Pons (tissue), 1 donor: Measurements from ENCODE around the gene SPIN1.

Experiments used
- DNase-seq: peaks from one replicate; pipeline ENCODE4 v3.0.0-alpha.2; 2016; ENCODE audit warnings: low spot score

SPIN1 gene

DNA sequence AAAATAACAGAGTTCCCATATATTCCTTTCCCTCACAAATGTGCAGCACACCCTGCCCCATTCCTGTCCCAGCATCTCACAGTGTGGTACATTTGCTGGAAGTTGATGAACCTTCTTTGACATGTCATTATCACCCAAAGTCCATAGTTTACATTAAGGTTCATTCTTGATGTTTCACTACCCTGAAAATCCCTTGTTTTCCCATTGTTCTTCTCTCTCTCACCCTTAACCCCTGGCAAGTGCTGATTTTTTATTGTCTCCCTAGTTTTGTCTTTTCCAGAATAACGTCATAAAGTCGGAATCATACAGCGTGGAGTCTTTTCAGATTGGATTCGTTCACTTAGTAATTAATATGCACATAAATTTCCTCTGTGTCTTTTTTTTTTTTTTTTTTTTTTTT, 48.1 kb downstream of the SPIN1 start:
- no peak for DNase-seq

DNA sequence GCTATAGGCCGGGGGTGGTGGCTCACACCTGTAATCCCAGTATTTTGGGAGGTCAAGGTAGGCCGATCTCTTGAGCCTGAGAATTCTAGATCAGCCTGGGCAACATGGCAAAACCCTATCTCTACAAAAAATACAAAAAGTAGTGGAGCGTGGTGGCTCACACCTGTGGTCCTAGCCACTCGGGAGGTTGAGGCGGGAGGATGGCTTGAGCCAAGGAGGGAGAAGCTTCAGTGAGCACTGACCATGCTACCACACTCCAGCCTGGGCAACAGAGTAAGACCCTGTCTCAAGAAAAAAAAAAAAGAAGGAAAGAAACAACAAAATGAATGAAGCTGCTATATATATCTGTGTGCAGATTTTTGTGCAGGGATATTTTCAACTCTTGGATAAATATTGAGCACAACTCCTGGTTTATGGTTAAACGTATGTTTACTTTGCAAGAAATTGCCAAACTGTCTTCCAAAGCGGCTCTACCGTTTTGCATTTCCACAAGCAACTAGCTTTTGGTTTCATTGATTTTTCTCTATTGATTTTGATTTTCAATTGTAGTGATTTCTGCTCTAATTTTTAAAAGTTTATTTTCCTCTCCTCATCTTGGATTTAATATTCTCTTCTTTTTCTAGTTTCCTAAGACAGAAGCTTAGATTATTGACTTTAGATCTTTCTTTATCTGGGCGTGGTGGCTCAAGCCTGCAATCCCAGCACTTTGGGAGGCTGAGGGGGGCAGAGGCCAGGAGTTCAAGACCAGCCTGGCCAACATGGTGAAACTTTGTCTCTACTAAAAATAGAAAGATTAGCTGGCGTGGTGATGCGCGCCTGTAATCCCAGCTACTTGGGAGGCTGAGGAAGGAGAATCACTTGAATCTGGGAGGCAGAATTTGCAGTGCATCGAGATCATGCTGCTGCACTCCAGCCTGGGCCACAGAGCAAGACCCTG, 49.2 kb downstream of the SPIN1 start:
- DNase-seq: no peak

- DNase-seq: no peak
These were observed 50.6 kb downstream of the SPIN1 start for GRCh38 chr9:88438811-88439210.

GRCh38 chr9:88441301-88442007, 53.2 kb downstream of the SPIN1 start:
- DNase-seq: no peak

- DNase-seq: no peak
These were observed 55.4 kb downstream of the SPIN1 start for GRCh38 chr9:88443480-88444113.

DNA sequence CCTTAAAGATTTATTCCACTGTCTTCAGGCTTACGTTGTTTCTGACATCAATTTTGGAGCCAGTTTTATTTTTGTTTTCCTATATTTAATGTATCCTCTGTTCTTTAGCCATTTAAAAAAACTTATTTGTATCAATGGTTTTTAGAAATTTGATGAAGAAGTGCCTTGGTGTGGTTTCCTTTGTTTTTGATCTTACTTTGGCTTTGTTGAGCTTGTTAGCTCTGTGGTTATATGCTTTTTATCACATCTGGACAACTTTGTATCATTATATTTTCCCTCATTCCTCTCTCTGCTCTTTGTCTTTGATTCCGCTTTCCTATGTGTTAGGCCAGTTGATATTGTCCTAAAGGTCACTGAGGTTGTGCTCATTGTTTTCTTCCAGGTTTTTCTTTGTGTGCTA, 58.5 kb downstream of the SPIN1 start:
- no peak for DNase-seq

DNA sequence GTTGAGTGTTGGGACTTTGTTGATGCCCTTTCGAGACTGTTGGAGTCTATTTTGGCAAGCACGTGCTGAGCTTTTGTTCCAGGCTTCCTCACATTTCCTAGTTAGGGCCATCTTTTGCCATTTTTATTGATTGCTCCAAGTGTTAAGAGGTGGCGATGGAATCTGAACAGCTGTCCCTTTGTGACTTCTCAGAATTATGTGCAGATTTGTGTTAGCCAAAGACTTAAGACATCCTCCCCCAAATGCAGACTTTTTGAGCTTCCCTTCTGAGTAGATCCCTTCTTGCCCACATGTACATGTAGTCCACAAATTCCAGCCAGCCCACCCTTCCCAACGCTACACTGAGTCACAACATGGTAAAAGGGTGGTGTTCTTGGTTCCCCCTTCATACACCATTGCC, 59.2 kb downstream of the SPIN1 start:
- DNase-seq: no peak

- no peak for DNase-seq
These were observed 62.9 kb downstream of the SPIN1 start for GRCh38 chr9:88451160-88451559.

GRCh38 chr9:88458716-88459465, 70.6 kb downstream of the SPIN1 start:
- DNase-seq: peak; percentile 11

GRCh38 chr9:88460587-88461332, 72.5 kb downstream of the SPIN1 start:
- DNase-seq: no peak

DNA sequence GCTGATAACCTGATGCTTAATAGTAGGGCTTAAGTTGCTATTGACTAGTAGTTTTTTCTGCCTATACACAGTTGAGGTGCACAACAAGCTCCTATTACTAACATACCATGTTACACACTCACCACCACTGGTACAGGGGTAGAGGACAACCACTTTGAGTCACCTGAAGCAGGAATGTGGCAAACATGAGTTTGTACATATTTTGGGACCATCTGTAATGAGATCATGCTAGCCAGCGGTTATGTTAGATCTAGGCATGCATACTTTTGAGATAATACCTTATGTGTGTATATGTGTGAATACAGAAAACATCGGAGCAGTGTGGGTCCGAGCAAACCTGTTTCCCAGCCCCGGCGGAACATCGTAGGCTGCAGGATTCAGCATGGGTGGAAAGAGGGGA, 73.9 kb downstream of the SPIN1 start:
- no peak for DNase-seq

- DNase-seq: no peak
These were observed 76.6 kb downstream of the SPIN1 start for GRCh38 chr9:88464851-88465250.

- no peak for DNase-seq
These were observed 80.0 kb downstream of the SPIN1 start for GRCh38 chr9:88468226-88468625.

GRCh38 chr9:88476491-88477271, 88.4 kb downstream of the SPIN1 start:
- no peak for DNase-seq

GRCh38 chr9:88477300-88477751, 89.1 kb downstream of the SPIN1 start:
- no peak for DNase-seq

- no peak for DNase-seq
These were observed 90.0 kb downstream of the SPIN1 start for GRCh38 chr9:88478246-88478645.

GRCh38 chr9:88481933-88482332, 93.7 kb downstream of the SPIN1 start:
- peak; percentile 94 for DNase-seq

DNA sequence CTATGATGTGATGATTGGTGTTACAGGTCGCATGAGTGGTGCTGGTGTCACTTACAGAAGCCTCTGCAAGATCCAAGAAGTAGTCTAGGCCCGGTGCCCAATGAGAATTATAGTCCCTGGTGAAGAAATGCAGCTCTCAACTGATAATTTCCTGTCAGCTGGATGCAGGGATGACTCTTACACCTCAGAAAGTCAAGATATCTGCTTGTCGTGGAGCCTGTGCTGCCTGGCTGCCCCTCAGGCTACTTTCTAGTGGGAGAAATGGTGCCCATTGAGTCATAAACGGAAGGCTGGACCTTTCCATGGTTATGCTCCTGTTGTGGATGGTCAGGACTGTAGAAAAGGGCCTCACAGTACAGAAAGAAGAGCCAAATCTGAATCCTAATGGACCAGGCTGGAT, 99.9 kb downstream of the SPIN1 start:
- no peak for DNase-seq

GRCh38 chr9:88494983-88495721, 106.9 kb downstream of the SPIN1 start:
- DNase-seq: no peak

GRCh38 chr9:88497224-88497623, 109.0 kb downstream of the SPIN1 start:
- no peak for DNase-seq
